ENCODE results near the gene CAST. TPM values are rescaled to one million over a fixed set of nuclear protein-coding genes. Genes with fewer than 3 reads are reported as not detected.

The CAST gene
- total RNA-seq, 2 experiments from 2014 or later = 197 to 200 TPM

- Mint-ChIP-seq H3K27ac (peak overlapping the region; percentile 25), H3K4me3 (no peak overlapping the region), H3K4me1 (ENCODE audit: low read depth) (no peaks in the 10 kb centered on the region), H3K9me3 (no peaks in the 10 kb centered on the region), H3K27me3 (no peaks in the 10 kb centered on the region), H3K36me3 (ENCODE audit: low read depth) (peaks cover 79% of the 10 kb centered on the region)
- H3K36me3 ChIP-seq (ENCODE audit: insufficient read depth, low read length) = peaks cover 62% of the 10 kb centered on the region
- CTCF ChIA-PET = no interaction called here
- POLR2A ChIA-PET = interaction anchor here (0.6 kb wide), 1 partner anchor 284 kb away, joined by 3 read pairs; no protein-coding TSS in a partner anchor
- no peak for TF ChIP-seq CTCF (IDR thresholded peaks at IDR 0.05)
- ATAC-seq (ENCODE audit: poor library complexity) (no peak), DNase-seq (no peak)
- no peaks in the 10 kb centered on the region for H3K9me3 ChIP-seq (ENCODE audit: control insufficient read depth in 1 of 2, insufficient read depth in 1 of 2, low read length in 2 of 2)
- no peak overlapping the region for H3K27ac ChIP-seq (ENCODE audit: low read depth in 1 of 2, low read length in 2 of 2)
- no peaks in the 10 kb centered on the region for H3K27me3 ChIP-seq (ENCODE audit: control insufficient read depth in 1 of 2, insufficient read depth in 2 of 2, low read length in 2 of 2)
- no peaks in the 10 kb centered on the region for H3K4me1 ChIP-seq (ENCODE audit: insufficient read depth, low read length)
- intact Hi-C loops (cut with DNase I, micrococcal nuclease) = loop anchor here (5.0 to 10.0 kb wide), 2 partner anchors 45 to 118 kb away; partner anchors contain the start of gene ERAP2 (in 1 of the 2)
- H3K4me3 ChIP-seq (ENCODE audit: low read length) = no peak overlapping the region
Observed at GRCh38 chr5:96756985-96757384, 94.8 kb downstream of the CAST start.

GRCh38 chr5:96758621-96759020 lies 96.4 kb downstream of the CAST start:
- POLR2A ChIA-PET = interaction anchor here (0.7 kb wide), 1 partner anchor 29 kb away, joined by 4 read pairs; no protein-coding TSS in a partner anchor
- Histone ChIP-seq H3K4me1 (ENCODE audit: insufficient read depth, low read length) (no peaks in the 10 kb centered on the region), H3K4me3 (ENCODE audit: low read length) (no peak overlapping the region), H3K36me3 (ENCODE audit: insufficient read depth, low read length) (peaks cover 69% of the 10 kb centered on the region), H3K9me3 (ENCODE audit: control insufficient read depth in 1 of 2, insufficient read depth in 1 of 2, low read length in 2 of 2) (no peaks in the 10 kb centered on the region), H3K27me3 (ENCODE audit: control insufficient read depth in 1 of 2, insufficient read depth in 2 of 2, low read length in 2 of 2) (no peaks in the 10 kb centered on the region), H3K27ac (ENCODE audit: low read depth in 1 of 2, low read length in 2 of 2) (no peak overlapping the region)
- CTCF ChIA-PET = no interaction called here
- H3K9me3 Mint-ChIP-seq = no peaks in the 10 kb centered on the region
- no peaks in the 10 kb centered on the region for H3K27me3 Mint-ChIP-seq
- H3K4me3 Mint-ChIP-seq = no peak overlapping the region
- H3K36me3 Mint-ChIP-seq (ENCODE audit: low read depth) = peaks cover 80% of the 10 kb centered on the region
- TF ChIP-seq CTCF (IDR thresholded peaks at IDR 0.05) = no peak
- intact Hi-C loops (cut with DNase I, micrococcal nuclease) = loop anchor here (5.0 to 10.0 kb wide), 2 partner anchors 44 to 116 kb away; partner anchors contain the start of gene ERAP2 (in 1 of the 2)
- H3K4me1 Mint-ChIP-seq (ENCODE audit: low read depth) = peaks cover 3% of the 10 kb centered on the region
- peak overlapping the region; percentile 27 for H3K27ac Mint-ChIP-seq
- ATAC-seq (ENCODE audit: poor library complexity) (no peak), DNase-seq (no peak)

- H3K36me3 Mint-ChIP-seq (ENCODE audit: low read depth) = peaks cover 81% of the 10 kb centered on the region
- Histone ChIP-seq H3K4me3 (ENCODE audit: low read length) (no peak overlapping the region), H3K36me3 (ENCODE audit: insufficient read depth, low read length) (peaks cover 69% of the 10 kb centered on the region), H3K27me3 (ENCODE audit: control insufficient read depth in 1 of 2, insufficient read depth in 2 of 2, low read length in 2 of 2) (no peaks in the 10 kb centered on the region), H3K9me3 (ENCODE audit: control insufficient read depth in 1 of 2, insufficient read depth in 1 of 2, low read length in 2 of 2) (no peaks in the 10 kb centered on the region), H3K4me1 (ENCODE audit: insufficient read depth, low read length) (no peaks in the 10 kb centered on the region), H3K27ac (ENCODE audit: low read depth in 1 of 2, low read length in 2 of 2) (no peak overlapping the region)
- TF ChIP-seq CTCF (IDR thresholded peaks at IDR 0.05) = no peak
- H3K4me3 Mint-ChIP-seq = no peak overlapping the region
- no peak overlapping the region for H3K27ac Mint-ChIP-seq
- H3K9me3 Mint-ChIP-seq = no peaks in the 10 kb centered on the region
- ATAC-seq (ENCODE audit: poor library complexity) = no peak
- H3K4me1 Mint-ChIP-seq (ENCODE audit: low read depth) = peaks cover 3% of the 10 kb centered on the region
- intact Hi-C loops (cut with DNase I, micrococcal nuclease) = loop anchor here in 1 of 2 experiments (10.0 kb wide), 1 partner anchor 263 kb away; no protein-coding TSS in a partner anchor
- POLR2A ChIA-PET = interaction anchor here (0.9 to 3.0 kb wide), 2 partner anchors 9 to 46 kb away, joined by 3 to 8 read pairs; partner anchors contain the start of gene ERAP1
- CTCF ChIA-PET = interaction anchor here (1.1 to 1.4 kb wide), 4 partner anchors 9 to 16 kb away, joined by 3 to 4 read pairs (median 3); no protein-coding TSS in a partner anchor
- DNase-seq = no peak
- no peaks in the 10 kb centered on the region for H3K27me3 Mint-ChIP-seq
Observed at GRCh38 chr5:96761618-96762017, 99.4 kb downstream of the CAST start.

Measured in CD4-positive, alpha-beta T cell (primary cell).